ENCODE data around the gene PPDPF. TPM values are rescaled to one million over a fixed set of nuclear protein-coding genes. Genes with fewer than 3 reads are reported as not detected.
"Not testable (repeated sequence)": the region's sequence is repeated elsewhere in the genome, so short reads cannot be mapped to it uniquely, and the experiment has no call there.

The PPDPF gene, protein sequence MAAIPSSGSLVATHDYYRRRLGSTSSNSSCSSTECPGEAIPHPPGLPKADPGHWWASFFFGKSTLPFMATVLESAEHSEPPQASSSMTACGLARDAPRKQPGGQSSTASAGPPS
- total RNA-seq = 135 and 143 TPM in 2 replicates

DNA sequence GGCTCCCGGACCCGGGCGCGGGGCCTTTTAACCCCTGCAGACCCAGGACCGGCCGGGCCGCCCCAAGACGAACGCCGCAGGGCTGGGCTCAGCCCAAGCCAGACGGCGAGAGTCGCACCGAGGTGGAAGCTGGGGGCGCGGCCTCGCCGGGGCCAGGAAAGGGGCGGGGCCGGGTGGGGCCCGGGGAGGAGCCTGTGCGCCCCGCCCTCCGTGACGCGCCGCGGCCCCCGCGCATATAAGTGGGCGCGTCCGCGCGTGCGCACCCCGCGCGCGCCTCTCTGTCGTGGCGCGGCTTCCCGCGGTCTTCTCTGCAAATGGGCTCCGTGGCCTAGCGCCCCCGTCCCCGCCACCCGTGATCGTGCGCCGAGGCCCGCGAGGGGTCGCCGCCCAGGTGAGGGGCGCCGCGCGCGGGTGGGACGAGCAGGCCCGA, at the start of gene PPDPF:
TSS of gene PPDPF (plus strand) at position 262 of the 430 bp plus-strand sequence. CDS start 544 bp downstream, outside the sequence.
- H3K9me3 Mint-ChIP-seq = peaks cover 9% of the 10 kb centered on the region
- intact Hi-C loops (cut with micrococcal nuclease) = loop anchor here (1.0 to 2.0 kb wide), 2 partner anchors 17 to 32 kb away; partner anchors contain the start of gene PTK6
- DNase-seq (ENCODE audit: low spot score) = peak; percentile 79
- H3K4me3 Mint-ChIP-seq (ENCODE audit: low read depth) = peak within 1 kb of the TSS; percentile 80
- H3K4me1 Mint-ChIP-seq (ENCODE audit: low read depth) = peaks cover 6% of the 10 kb centered on the region
- peak within 1 kb of the TSS; percentile 69 for H3K27ac Mint-ChIP-seq
- H3K27me3 Mint-ChIP-seq (ENCODE audit: low read depth) = peaks cover 7% of the 10 kb centered on the region
- H3K36me3 Mint-ChIP-seq (ENCODE audit: low read depth) = peaks cover 33% of the 10 kb centered on the region

DNA sequence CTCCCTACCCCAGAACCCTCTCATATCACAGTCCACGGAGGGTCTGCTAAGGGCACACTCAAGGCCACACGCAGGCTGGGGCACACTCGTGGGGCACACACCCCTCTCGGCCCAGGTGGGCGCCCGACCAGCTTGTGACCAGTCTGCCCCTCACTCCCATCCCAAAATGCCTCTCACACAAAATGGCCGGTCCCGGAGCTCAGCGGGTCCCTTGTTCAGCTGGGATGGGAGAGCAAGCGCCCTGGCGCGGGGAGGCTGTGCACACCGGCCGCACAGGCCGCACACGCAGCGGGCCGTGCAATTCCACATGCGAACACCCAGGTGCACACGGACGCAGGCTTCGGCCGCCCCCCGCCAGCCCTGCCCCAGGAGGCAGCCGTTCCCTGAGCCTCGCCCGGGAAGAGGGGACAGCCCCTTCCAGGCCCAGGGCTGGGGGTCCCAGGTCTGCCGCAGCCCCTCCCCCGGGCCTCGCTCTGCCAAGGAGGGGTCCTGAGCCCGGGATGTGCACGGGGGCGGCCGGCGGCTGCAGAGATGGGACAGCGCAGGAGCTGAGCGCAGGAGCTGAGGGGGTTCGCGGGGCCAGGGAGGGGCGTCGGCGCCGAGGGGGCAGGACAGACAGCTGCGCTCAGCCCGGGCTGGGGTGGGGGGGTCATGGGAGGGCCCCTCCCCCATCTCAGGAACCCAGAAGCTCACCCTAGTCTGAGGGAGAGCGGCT, 49.4 kb upstream of the PPDPF start:
- H3K36me3 Mint-ChIP-seq (ENCODE audit: low read depth) = no peaks in the 10 kb centered on the region
- DNase-seq (ENCODE audit: low spot score) = no peak
- peaks cover 27% of the 10 kb centered on the region for H3K27me3 Mint-ChIP-seq (ENCODE audit: low read depth)
- H3K9me3 Mint-ChIP-seq = no peaks in the 10 kb centered on the region
- intact Hi-C loops (cut with micrococcal nuclease) = no loop called here
- H3K4me3 Mint-ChIP-seq (ENCODE audit: low read depth) = no peak overlapping the region
- H3K4me1 Mint-ChIP-seq (ENCODE audit: low read depth) = no peaks in the 10 kb centered on the region
- H3K27ac Mint-ChIP-seq = no peak overlapping the region

DNA sequence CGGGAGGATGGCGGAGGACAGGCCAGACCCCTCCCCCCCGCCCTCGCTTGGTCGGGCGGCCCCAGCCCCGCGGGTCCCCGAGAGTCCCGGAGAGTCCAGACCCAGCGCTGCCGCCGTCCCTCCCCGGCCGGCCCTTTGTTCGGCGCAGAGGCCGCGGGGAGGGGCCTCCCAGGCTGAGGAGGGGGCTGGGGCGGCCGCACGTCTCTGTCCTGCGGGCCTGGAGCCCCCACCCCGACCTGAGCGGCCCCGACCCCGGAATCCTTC, 48.9 kb upstream of the PPDPF start:
- intact Hi-C loops (cut with micrococcal nuclease) = no loop called here
- Mint-ChIP-seq H3K9me3 (no peaks in the 10 kb centered on the region), H3K27me3 (ENCODE audit: low read depth) (peaks cover 27% of the 10 kb centered on the region), H3K4me1 (ENCODE audit: low read depth) (no peaks in the 10 kb centered on the region), H3K4me3 (ENCODE audit: low read depth) (no peak overlapping the region), H3K27ac (no peak overlapping the region), H3K36me3 (ENCODE audit: low read depth) (no peaks in the 10 kb centered on the region)
- DNase-seq (ENCODE audit: low spot score) = no peak

DNA sequence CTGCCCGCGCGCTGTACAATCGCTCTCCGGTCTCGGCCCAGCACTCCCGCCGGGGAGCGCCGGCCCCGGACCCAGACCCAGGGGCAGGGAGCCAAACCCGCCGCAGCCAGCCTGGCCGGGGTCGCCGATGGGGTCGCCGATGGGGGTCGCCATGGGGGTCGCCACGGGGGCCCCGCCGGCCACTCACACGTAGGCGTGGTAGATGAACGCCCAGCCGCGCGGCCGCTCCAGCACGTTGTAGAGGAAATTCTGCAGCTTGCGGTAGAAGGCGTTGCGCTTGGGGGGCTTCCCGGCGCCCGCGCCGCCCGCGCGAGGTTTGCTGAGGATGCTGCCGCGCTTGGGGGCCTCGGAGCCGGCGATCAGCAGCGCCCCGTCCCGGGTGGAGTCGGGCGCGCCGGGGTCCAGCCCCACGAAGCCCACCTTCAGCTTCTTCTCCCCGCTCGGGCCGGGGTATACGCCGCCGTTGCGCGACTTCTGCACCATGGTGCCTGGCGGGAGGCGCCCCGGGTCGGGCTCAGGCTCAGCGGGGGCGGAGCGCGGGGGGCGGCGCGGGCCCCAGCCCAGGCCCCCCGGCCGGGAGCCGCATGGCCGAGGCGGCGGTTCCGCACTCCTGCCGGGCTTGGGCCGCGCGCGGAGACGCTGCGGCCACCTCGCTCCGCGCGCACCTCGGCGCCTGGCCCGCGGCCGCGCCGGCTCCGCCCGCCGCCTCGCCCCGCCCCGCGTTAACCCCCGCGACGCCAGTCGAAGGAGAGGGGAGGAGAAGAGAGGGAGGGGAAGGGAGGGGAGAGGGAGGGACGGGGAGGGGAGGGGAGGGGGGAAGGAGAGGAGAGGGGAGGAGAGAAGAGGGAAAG, 48.4 kb upstream of the PPDPF start, which contains the start of gene KCNQ2:
TSS of gene KCNQ2 (minus strand) at position 675 of the 851 bp plus-strand sequence. CDS start at position 483, 192 bp downstream.
- H3K36me3 Mint-ChIP-seq (ENCODE audit: low read depth) = no peaks in the 10 kb centered on the region
- intact Hi-C loops (cut with micrococcal nuclease) = no loop called here
- H3K4me3 Mint-ChIP-seq (ENCODE audit: low read depth) = no peak within 1 kb of the TSS
- no peak within 1 kb of the TSS for H3K27ac Mint-ChIP-seq
- H3K4me1 Mint-ChIP-seq (ENCODE audit: low read depth) = no peaks in the 10 kb centered on the region
- peaks cover 30% of the 10 kb centered on the region for H3K27me3 Mint-ChIP-seq (ENCODE audit: low read depth)
- H3K9me3 Mint-ChIP-seq = no peaks in the 10 kb centered on the region
- DNase-seq (ENCODE audit: low spot score) = no peak

DNA sequence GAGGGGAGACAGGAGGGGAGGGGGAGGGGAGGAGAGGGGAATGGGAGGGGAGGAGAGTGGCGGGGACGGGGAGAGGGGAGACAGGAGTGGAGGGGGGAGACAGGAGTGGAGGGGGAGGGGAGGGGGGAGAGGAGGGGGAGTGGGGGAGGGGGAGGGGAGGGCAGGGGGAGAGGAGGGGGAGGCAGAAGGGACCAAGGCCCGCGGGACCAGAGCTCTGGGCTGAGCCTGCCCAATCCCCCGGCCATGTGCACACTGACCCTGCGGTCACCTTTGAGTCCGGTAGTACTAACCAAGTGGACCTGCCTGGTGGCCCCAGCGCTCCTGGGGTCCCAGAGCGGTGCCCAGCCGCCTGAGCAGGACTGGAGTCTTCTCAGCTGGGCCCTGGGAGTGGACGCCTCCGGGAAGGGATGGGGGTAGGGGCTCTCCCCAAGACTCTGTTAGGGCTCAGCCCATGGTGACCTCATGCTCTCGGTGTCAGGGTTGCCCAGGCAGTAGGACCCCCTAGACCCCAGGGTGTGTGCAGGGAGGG, 47.6 kb upstream of the PPDPF start:
- no peaks in the 10 kb centered on the region for H3K4me1 Mint-ChIP-seq (ENCODE audit: low read depth)
- intact Hi-C loops (cut with micrococcal nuclease) = no loop called here
- H3K27me3 Mint-ChIP-seq (ENCODE audit: low read depth) = peaks cover 30% of the 10 kb centered on the region
- no peak overlapping the region for H3K27ac Mint-ChIP-seq
- H3K4me3 Mint-ChIP-seq (ENCODE audit: low read depth) = no peak overlapping the region
- H3K9me3 Mint-ChIP-seq = no peaks in the 10 kb centered on the region
- H3K36me3 Mint-ChIP-seq (ENCODE audit: low read depth) = no peaks in the 10 kb centered on the region
- no peak for DNase-seq (ENCODE audit: low spot score)

DNA sequence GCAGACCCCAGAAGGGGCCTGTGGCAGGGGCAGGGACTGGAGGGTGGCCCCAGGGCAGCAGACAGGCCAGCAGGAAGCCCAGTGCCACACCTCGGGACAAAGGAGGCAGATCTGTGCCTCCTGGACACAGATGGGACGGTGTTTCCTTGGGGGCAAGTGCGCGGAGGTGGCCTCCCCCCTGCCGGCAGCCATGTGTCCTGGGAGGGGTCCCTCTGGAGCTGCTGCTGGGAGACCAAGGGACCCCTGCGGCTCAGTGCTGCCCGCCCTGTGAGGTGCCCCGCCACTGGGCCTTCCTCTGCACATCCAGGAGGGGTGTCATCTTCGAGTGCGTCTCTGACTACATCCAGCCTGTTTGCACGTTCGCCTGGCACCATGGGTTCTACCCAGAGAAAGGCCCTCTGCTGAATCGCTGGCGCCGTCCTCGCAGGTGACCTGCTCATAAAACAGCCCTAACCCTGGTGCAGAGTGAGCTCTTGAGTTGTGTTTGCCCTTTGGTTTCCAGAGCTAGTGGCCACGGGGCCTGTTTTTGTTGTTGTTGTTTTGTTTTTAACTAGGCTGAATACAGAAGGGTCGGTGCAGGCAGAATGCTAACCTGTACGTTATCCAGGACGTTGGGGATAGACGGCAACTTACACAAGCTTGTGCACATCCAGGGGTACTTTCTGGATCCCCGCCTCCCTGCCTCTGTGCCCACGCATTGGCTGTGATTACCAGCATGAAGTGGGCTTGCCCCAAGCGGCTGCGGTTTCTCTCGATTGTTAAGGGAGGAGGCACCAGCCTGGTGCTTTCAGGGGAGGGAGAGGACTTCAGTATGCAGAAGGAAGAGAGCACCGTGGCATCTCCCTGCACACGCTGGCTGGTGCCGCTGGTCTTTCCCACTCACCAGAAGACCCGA, 46.8 kb upstream of the PPDPF start:
- Mint-ChIP-seq H3K27me3 (ENCODE audit: low read depth) (peaks cover 30% of the 10 kb centered on the region), H3K4me1 (ENCODE audit: low read depth) (no peaks in the 10 kb centered on the region), H3K36me3 (ENCODE audit: low read depth) (no peaks in the 10 kb centered on the region), H3K27ac (no peak overlapping the region), H3K9me3 (no peaks in the 10 kb centered on the region), H3K4me3 (ENCODE audit: low read depth) (no peak overlapping the region)
- intact Hi-C loops (cut with micrococcal nuclease) = no loop called here
- DNase-seq (ENCODE audit: low spot score) = no peak

DNA sequence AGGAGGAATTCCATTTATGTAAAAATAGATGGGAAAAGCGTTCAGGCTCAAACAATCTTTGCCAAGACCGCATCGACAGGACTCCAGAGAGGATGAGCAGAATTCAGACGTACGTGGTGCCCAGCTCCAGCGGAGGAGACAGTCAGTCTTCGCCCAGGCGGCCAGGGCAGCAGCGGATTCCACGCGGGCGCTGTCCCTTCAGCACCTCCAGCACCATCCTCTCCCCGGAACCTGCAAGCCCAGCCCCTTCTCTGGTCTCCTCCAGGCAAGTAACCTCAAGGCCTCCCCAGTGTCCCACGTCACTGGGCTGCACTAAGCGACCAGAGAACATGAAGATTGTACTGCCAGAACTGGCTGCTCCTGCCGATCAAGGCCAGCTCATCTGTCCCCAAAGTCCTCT, 45.4 kb upstream of the PPDPF start:
- H3K36me3 Mint-ChIP-seq (ENCODE audit: low read depth) = no peaks in the 10 kb centered on the region
- H3K4me3 Mint-ChIP-seq (ENCODE audit: low read depth) = no peak overlapping the region
- no peak overlapping the region for H3K27ac Mint-ChIP-seq
- peaks cover 28% of the 10 kb centered on the region for H3K27me3 Mint-ChIP-seq (ENCODE audit: low read depth)
- no peak for DNase-seq (ENCODE audit: low spot score)
- intact Hi-C loops (cut with micrococcal nuclease) = no loop called here
- H3K4me1 Mint-ChIP-seq (ENCODE audit: low read depth) = no peaks in the 10 kb centered on the region
- no peaks in the 10 kb centered on the region for H3K9me3 Mint-ChIP-seq

DNA sequence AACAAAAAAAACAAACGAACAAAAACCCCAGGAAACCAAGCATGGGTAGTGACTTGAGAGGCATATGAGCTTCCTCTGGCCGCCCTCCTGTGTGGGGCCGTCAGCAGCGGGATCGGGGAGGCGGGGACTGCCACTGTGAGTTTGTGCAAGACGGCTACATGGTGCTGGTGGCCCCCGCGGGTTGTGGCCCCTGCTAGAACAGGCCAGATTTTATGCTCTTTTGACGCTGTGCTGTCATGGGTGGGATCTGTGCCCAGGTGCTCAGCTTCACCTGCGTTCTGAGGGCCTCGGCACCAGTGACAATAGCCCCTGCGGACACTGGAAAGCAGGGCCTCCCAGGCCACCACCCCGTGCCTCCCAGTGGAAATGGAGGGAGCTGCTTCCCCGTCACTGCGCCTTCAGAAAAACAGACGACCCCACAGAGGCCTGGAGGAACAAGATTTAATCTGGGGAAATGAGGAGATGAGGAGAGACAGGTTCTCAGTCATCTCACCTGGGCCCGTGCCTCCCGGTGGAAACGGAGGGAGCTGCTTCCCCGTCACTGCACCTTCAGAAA, 43.4 kb upstream of the PPDPF start:
- Mint-ChIP-seq H3K4me3 (ENCODE audit: low read depth) (no peak overlapping the region), H3K4me1 (ENCODE audit: low read depth) (no peaks in the 10 kb centered on the region), H3K27me3 (ENCODE audit: low read depth) (peaks cover 22% of the 10 kb centered on the region), H3K36me3 (ENCODE audit: low read depth) (no peaks in the 10 kb centered on the region), H3K27ac (no peak overlapping the region), H3K9me3 (no peaks in the 10 kb centered on the region)
- intact Hi-C loops (cut with micrococcal nuclease) = no loop called here
- no peak for DNase-seq (ENCODE audit: low spot score)

DNA sequence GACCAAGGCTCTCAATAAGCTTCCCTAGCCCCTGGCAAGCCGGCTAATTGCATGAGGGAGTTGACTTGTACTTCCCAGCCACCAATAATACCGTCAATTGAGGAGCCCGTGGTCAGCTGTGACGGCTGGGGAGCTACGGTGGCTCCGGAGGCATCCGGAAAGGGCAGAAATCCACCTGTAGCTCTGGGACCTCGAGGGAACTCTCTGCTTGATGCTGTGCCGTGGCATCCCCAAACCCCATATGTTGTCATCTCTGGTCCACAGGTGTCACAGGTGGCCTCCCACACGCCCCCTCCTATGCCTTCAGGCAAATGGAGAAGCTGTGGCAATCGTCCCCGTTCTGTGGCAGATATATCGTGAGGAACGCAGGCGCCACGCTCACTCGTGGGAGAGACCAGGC, 42.6 kb upstream of the PPDPF start:
- no peak overlapping the region for H3K4me3 Mint-ChIP-seq (ENCODE audit: low read depth)
- DNase-seq (ENCODE audit: low spot score) = no peak
- H3K36me3 Mint-ChIP-seq (ENCODE audit: low read depth) = no peaks in the 10 kb centered on the region
- intact Hi-C loops (cut with micrococcal nuclease) = no loop called here
- H3K9me3 Mint-ChIP-seq = no peaks in the 10 kb centered on the region
- peaks cover 22% of the 10 kb centered on the region for H3K27me3 Mint-ChIP-seq (ENCODE audit: low read depth)
- no peaks in the 10 kb centered on the region for H3K4me1 Mint-ChIP-seq (ENCODE audit: low read depth)
- no peak overlapping the region for H3K27ac Mint-ChIP-seq

DNA sequence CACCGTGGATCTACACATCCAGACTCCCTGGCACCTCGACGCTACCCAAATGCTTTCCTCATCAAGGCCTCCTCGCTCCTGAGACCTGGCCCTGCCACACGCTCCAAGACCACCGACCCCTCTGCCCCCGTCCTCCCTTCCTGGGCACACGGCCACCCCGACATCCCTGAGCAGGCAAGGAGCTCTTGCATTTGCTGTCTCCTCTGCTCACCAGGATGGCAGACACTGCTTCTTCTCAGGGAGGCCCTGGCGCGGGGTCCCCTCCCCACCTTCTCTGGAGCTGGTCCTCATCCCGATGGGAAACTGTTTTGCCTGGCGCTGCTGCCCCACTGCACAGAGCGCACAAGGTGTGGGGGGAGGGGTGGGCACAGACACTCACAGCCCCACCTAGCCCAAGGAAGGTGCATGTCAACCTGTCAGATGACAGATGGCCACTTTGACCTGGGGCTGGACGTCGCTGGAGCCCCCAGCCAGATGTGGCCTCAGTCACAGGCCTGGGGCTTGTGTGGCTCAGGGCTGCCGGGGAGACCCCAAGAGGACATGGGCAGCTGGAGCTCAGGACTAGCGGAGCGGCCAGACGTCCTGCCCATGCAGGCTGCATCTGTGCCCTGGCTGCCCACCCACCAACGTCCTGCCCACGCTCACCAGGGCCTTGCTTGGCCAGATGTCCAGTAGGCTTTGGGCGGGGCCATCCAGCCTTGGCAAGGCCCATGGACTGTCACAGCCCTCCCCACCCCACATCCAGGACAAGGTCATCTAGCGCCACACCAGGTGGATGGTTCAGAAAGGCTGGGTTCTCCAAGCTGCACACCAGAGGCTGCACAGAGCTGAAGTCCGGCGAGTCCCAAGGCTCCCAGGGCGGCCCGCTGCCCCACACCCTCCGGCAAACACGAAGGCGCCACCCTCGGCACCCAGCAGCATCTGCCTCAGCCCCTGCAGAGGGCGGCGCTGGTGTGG, 41.9 kb upstream of the PPDPF start:
- H3K27ac Mint-ChIP-seq = no peak overlapping the region
- no peaks in the 10 kb centered on the region for H3K4me1 Mint-ChIP-seq (ENCODE audit: low read depth)
- no peak for DNase-seq (ENCODE audit: low spot score)
- peaks cover 18% of the 10 kb centered on the region for H3K27me3 Mint-ChIP-seq (ENCODE audit: low read depth)
- no peaks in the 10 kb centered on the region for H3K9me3 Mint-ChIP-seq
- intact Hi-C loops (cut with micrococcal nuclease) = no loop called here
- H3K36me3 Mint-ChIP-seq (ENCODE audit: low read depth) = no peaks in the 10 kb centered on the region
- no peak overlapping the region for H3K4me3 Mint-ChIP-seq (ENCODE audit: low read depth)

DNA sequence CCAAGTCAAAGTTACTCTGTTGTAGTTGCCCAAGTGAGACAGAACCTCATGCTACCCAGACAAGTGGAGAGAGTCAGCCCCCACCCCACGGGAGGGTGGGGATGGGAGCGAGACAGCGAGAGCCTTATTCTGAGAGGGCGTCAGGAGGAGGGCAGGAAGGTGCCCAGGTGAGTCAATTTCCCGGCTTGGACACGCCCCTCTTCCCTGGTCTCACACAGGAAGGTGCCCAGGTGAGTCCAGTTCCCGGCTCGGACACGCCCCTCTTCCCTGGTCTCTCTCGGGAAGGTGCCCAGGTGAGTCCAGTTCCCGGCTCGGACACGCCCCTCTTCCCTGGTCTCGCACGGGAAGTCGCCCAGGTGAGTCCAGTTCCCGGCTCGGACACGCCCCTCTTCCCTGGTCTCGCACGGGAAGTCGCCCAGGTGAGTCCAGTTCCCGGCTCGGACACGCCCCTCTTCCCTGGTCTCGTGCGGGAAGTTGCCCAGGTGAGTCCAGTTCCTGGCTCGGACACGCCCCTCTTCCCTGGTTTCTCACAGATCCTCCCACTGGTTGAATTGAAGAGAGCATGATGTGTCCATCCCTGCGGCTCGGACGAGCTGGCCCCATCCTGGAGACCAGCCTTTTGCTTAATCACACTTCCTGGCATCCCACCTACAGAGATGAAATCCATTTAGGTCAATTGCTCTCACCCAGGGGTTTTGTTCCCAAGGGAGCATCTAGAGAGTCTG, 40.7 kb upstream of the PPDPF start:
- H3K27ac Mint-ChIP-seq; H3K4me1 Mint-ChIP-seq (ENCODE audit: low read depth); H3K4me3 Mint-ChIP-seq (ENCODE audit: low read depth); H3K9me3 Mint-ChIP-seq; H3K36me3 Mint-ChIP-seq (ENCODE audit: low read depth); DNase-seq (ENCODE audit: low spot score); intact Hi-C loops (cut with micrococcal nuclease): not testable (repeated sequence)
- peaks cover 11% of the 10 kb centered on the region for H3K27me3 Mint-ChIP-seq (ENCODE audit: low read depth)
